A549 (cell line): ENCODE results near the gene OR2Y1. TPM values are rescaled to one million over a fixed set of nuclear protein-coding genes. Genes with fewer than 3 reads are reported as not detected.
"Not testable (repeated sequence)": the region's sequence is repeated elsewhere in the genome, so short reads cannot be mapped to it uniquely, and the experiment has no call there.

ENCODE experiments used
- ATAC-seq, 2 experiments: fragments of 200-7000 bp in 1 of 2; fragments of >200 bp in 1 of 2; cut with Nextera tagmentation in 1 of 2; cut with Tn5 transposase in 1 of 2; 3 replicates each; pipeline versions ENCODE4 v1.8.0 to v1.9.1; 2018 to 2020; ENCODE audit warnings: mild to moderate bottlenecking in 1 of 2, moderate library complexity in 1 of 2
- CTCF ChIA-PET: fragments of 300-600 bp; sonication (Branson Sonifier 250); formaldehyde crosslinking; extraction: SDS; loops from one replicate; lab custom pipeline; 2021; ENCODE audit warnings: antibody characterized with exemption, inconsistent platforms; lab: Yijun Ruan, JAX
- POLR2A ChIA-PET: fragments of 350-600 bp; formaldehyde crosslinking; extraction: SDS; loops from one replicate; lab custom pipeline; 2021; ENCODE audit warnings: antibody characterized with exemption, inconsistent platforms; lab: Yijun Ruan, JAX
- DNase-seq, 2 experiments: peaks; one replicate each; pipeline versions ENCODE4 v3.0.0 to v3.0.0-alpha.2; 2011 to 2016; ENCODE audit warnings: low read depth in 1 of 2, low spot score in 1 of 2
- FAIRE-seq: peaks from 2 replicates; lab custom pipeline; 2011; peaks lifted over from hg19 to GRCh38; lab: Jason Lieb, UNC
- H3K27ac ChIP-seq, 2 experiments: fragments of >200 bp; sonication (Bioruptor Twin); formaldehyde crosslinking; 3 replicates each; pipeline ENCODE4 v1.5.1; 2016 to 2017
- H3K4me1 ChIP-seq: fragments of >200 bp; sonication (Bioruptor Twin); formaldehyde crosslinking; 3 replicates; pipeline ENCODE4 v1.6.1; 2016
- H3K4me2 ChIP-seq: fragments of >200 bp; sonication (Bioruptor Twin); formaldehyde crosslinking; 3 replicates; pipeline ENCODE4 v1.6.1; 2016
- H3K4me3 ChIP-seq: fragments of >200 bp; sonication (Bioruptor Twin); formaldehyde crosslinking; 3 replicates; pipeline ENCODE4 v1.5.1; 2016
- H3K9me3 ChIP-seq: fragments of >200 bp; sonication (Bioruptor Twin); formaldehyde crosslinking; 3 replicates; pipeline ENCODE4 v1.6.1; 2016
- CHD4 ChIP-seq: fragments of 200-600 bp; sonication (generic); IDR thresholded peaks from 2 replicates; pipeline ENCODE4 v1.6.1; 2016; ENCODE audit warnings: antibody characterized with exemption, mild to moderate bottlenecking, borderline replicate concordance
- E2F6 ChIP-seq: IDR thresholded peaks from 2 replicates; pipeline ENCODE4 v1.6.1; 2012; ENCODE audit warnings: low read depth, borderline replicate concordance
- ELK1 ChIP-seq: fragments of 150-350 bp; IDR thresholded peaks from 2 replicates; pipeline ENCODE4 v1.6.1; 2014; ENCODE audit warnings: low read depth, mild to moderate bottlenecking, low read length
- FOSB ChIP-seq: fragments of 250-450 bp; sonication (Bioruptor Pico); IDR thresholded peaks from 2 replicates; pipeline ENCODE4 v1.5.0; 2020; ENCODE audit warnings: mild to moderate bottlenecking, moderate library complexity
- GATA3 ChIP-seq: IDR thresholded peaks from 2 replicates; pipeline ENCODE4 v1.6.1; 2012; ENCODE audit warnings: borderline replicate concordance
- HEYL ChIP-seq: fragments of 250-450 bp; sonication (Bioruptor Pico); IDR thresholded peaks from 2 replicates; pipeline ENCODE4 v1.8.0; 2021; ENCODE audit warnings: mild to moderate bottlenecking, moderate library complexity
- HOXB5 ChIP-seq: fragments of 250-450 bp; sonication (Bioruptor Pico); IDR thresholded peaks from 2 replicates; pipeline ENCODE4 v1.5.0; 2020; ENCODE audit warnings: mild to moderate bottlenecking, moderate library complexity
- JUN ChIP-seq, 2 experiments: fragments of >200 bp; sonication (Bioruptor Twin); formaldehyde crosslinking; IDR thresholded peaks; 2 replicates in 1 of 2; 3 replicates in 1 of 2; pipeline ENCODE4 v1.6.1; 2016 to 2017
- KDM5A ChIP-seq: fragments of 200-600 bp; sonication (generic); IDR thresholded peaks from 2 replicates; pipeline ENCODE4 v1.6.1; 2016; ENCODE audit warnings: antibody characterized with exemption, mild to moderate bottlenecking
- MYC ChIP-seq: IDR thresholded peaks from 2 replicates; pipeline ENCODE4 v1.6.1; 2012; ENCODE audit warnings: mild to moderate bottlenecking, inconsistent platforms, low read length, improper control_type of control experiment, borderline replicate concordance
- NFE2L2 ChIP-seq: fragments of 150-350 bp; conservative IDR thresholded peaks from 2 replicates; pipeline ENCODE4 v1.6.1; 2014; ENCODE audit warnings: low read length
- NR3C1 ChIP-seq: fragments of >200 bp; sonication (Bioruptor Twin); formaldehyde crosslinking; IDR thresholded peaks from 3 replicates; pipeline ENCODE4 v1.6.1; 2017
- PHF8 ChIP-seq: fragments of 200-600 bp; sonication (generic); IDR thresholded peaks from 2 replicates; pipeline ENCODE4 v1.6.1; 2016; ENCODE audit warnings: low read depth, mild to moderate bottlenecking, antibody characterized with exemption, moderate library complexity, borderline replicate concordance
- POLR2AphosphoS2 ChIP-seq: conservative IDR thresholded peaks from 2 replicates; pipeline ENCODE4 v1.6.1; 2012; ENCODE audit warnings: low read length, improper control_type of control experiment, inconsistent platforms
- RAD21 ChIP-seq, 2 experiments: fragments of >200 bp in 1 of 2; sonication (Bioruptor Twin) in 1 of 2; formaldehyde crosslinking in 1 of 2; IDR thresholded peaks in 1 of 2; conservative IDR thresholded peaks in 1 of 2; 2 replicates in 1 of 2; 3 replicates in 1 of 2; pipeline ENCODE4 v1.6.1; 2012 to 2018; ENCODE audit warnings: inconsistent platforms in 1 of 2
- SMC3 ChIP-seq: fragments of >200 bp; sonication (Bioruptor Twin); formaldehyde crosslinking; IDR thresholded peaks from 3 replicates; pipeline ENCODE4 v1.6.1; 2018; ENCODE audit warnings: inconsistent platforms
- SREBF2 ChIP-seq: fragments of 450-650 bp; IDR thresholded peaks from 2 replicates; pipeline ENCODE4 v1.6.1; 2014; ENCODE audit warnings: mild to moderate bottlenecking, moderate library complexity
- USF2 ChIP-seq: fragments of 450-650 bp; IDR thresholded peaks from 2 replicates; pipeline ENCODE4 v1.6.1; 2014; ENCODE audit warnings: antibody characterized with exemption
- WGBS: methylation state at CpG from one replicate; pipeline ENCODE4 v1.1.6; 2017; ENCODE audit errors: missing lambda C conversion rate; 5-methylcytosine and 5-hydroxymethylcytosine counted together
- polyA plus RNA-seq, 4 experiments: library from polyadenylated mRNA; depleted of rRNA in 3 of 4; stranded (reverse); fragments of >200 nt; fragmentation: RNase III in 1 of 4; extraction: RNeasy Plus Mini Kit Qiagen cat#74134 plus additional on column Dnase treatment in 1 of 4; gene quantifications; 2 replicates in 3 of 4; 3 replicates in 1 of 4; pipeline ENCODE4 v1.2.3, GENCODE V29; 2011 to 2017
- TF ChIP-seq, protein P1 (sequence below): fragments of >200 bp; sonication (Bioruptor Twin); formaldehyde crosslinking; IDR thresholded peaks from 3 replicates; pipeline ENCODE4 v1.5.1; 2016

The OR2Y1 gene
- polyA plus RNA-seq, 2 of the 4 experiments (the other 2 are of a cell fraction): not detected

- DNase-seq: peak; percentile 84 to 85
- CTCF ChIA-PET: interaction anchor here (0.6 to 3.6 kb wide), 25 partner anchors 9 to 501 kb away, joined by 3 to 38 read pairs (median 4); partner anchors contain the start of gene MGAT1
- WGBS: 30% methylated on average over 13 of the region's 13 CpGs
- Histone ChIP-seq H3K4me3 (no peak overlapping the region), H3K4me1 (peaks cover 15% of the 10 kb centered on the region)
- TF ChIP-seq SMC3 (peak; percentile 70), ELK1 (no peak), RAD21 (conservative IDR thresholded peaks at IDR 0.05 in 1 of 2, IDR thresholded peaks at IDR 0.05 in 1 of 2) (peak; percentile 88 to 92)
- TF ChIP-seq, protein P1, sequence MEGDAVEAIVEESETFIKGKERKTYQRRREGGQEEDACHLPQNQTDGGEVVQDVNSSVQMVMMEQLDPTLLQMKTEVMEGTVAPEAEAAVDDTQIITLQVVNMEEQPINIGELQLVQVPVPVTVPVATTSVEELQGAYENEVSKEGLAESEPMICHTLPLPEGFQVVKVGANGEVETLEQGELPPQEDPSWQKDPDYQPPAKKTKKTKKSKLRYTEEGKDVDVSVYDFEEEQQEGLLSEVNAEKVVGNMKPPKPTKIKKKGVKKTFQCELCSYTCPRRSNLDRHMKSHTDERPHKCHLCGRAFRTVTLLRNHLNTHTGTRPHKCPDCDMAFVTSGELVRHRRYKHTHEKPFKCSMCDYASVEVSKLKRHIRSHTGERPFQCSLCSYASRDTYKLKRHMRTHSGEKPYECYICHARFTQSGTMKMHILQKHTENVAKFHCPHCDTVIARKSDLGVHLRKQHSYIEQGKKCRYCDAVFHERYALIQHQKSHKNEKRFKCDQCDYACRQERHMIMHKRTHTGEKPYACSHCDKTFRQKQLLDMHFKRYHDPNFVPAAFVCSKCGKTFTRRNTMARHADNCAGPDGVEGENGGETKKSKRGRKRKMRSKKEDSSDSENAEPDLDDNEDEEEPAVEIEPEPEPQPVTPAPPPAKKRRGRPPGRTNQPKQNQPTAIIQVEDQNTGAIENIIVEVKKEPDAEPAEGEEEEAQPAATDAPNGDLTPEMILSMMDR: peak; percentile 77
- TF ChIP-seq, all 56 proteins: peak for 3
- FAIRE-seq (no peak), ATAC-seq (peak; percentile 71 to 85; a peak in 5 of 6 replicates)
- POLR2A ChIA-PET: interaction anchor here (0.9 to 1.2 kb wide), 3 partner anchors 24 to 76 kb away, joined by 3 to 8 read pairs (median 4); partner anchors contain the start of gene ZFP62
- Histone ChIP-seq H3K27ac (no peak overlapping the region), H3K4me2 (no peak overlapping the region), H3K9me3 (no peaks in the 10 kb centered on the region)
Measured at GRCh38 chr5:180784497-180785097, 44.7 kb upstream of the OR2Y1 start.

DNA sequence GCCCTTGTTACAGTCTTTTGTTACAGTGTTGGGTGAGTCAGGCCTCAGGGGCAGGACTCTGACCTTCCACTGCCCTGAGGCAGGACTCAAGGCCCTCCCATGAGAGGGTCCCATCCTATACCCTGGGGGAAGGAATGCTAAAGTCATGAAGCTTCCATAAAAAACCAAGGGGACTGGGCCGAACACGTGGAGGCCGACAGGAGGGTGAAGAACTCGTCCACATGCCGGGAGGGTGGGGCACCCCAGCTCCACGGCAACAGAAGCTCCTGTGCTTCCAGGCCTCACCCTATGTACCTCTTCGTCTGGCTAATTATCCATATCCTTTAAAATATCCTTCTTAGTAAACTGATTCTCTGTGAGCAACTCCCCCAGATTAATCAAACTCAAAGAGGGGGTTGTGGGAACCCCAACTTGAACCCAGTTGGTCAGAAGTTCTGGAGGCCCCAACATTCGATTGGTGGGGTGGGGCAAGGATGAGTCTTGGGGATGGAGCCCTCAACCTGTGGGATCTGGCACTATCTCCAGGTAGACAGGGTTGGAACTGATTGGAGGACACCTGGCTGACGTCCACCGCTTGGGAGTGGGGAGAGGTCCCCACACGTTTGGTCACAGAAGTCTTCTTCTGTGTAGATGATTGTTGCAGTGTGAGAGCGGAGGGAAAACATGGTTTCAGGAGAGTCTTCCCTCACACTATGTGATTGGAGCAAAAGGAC is 43.6 kb upstream of the OR2Y1 start:
- H3K4me3 ChIP-seq: no peak overlapping the region
- no peak for TF ChIP-seq HOXB5 (CRISPR knock-in tag)
- WGBS: 81% methylated on average over 12 of the region's 12 CpGs
- no peak for ATAC-seq
- ChIA-PET POLR2A (interaction anchor here (1.2 kb wide), 1 partner anchor 27 kb away, joined by 8 read pairs; no protein-coding TSS in a partner anchor), CTCF (interaction anchor here (0.8 to 3.6 kb wide), 18 partner anchors 9 to 502 kb away, joined by 3 to 38 read pairs (median 4); partner anchors contain the start of gene MGAT1)
- no peak for FAIRE-seq
- no peak for DNase-seq
- no peak overlapping the region for H3K4me2 ChIP-seq
- H3K9me3 ChIP-seq: no peaks in the 10 kb centered on the region
- H3K27ac ChIP-seq: no peak overlapping the region
- H3K4me1 ChIP-seq: peaks cover 15% of the 10 kb centered on the region

- Histone ChIP-seq H3K4me3 (no peak overlapping the region), H3K9me3 (no peaks in the 10 kb centered on the region), H3K27ac (no peak overlapping the region), H3K4me1 (peaks cover 15% of the 10 kb centered on the region), H3K4me2 (no peak overlapping the region)
- ATAC-seq: no peak
- no peak for FAIRE-seq
- DNase-seq: no peak
- no peak for TF ChIP-seq POLR2AphosphoS2
- no peak for TF ChIP-seq FOSB
- no peak for TF ChIP-seq SREBF2
- TF ChIP-seq GATA3: no peak
- TF ChIP-seq MYC: no peak
- no peak for TF ChIP-seq PHF8
- TF ChIP-seq CHD4: no peak
- TF ChIP-seq HEYL (CRISPR knock-in tag): no peak
- TF ChIP-seq E2F6: no peak
- TF ChIP-seq USF2: no peak
- TF ChIP-seq JUN (IDR thresholded peaks at IDR 0.05): no peak
- TF ChIP-seq NFE2L2: no peak
- no peak for TF ChIP-seq NR3C1
- TF ChIP-seq KDM5A: no peak
- POLR2A ChIA-PET: interaction anchor here (1.1 kb wide), 1 partner anchor 79 kb away, joined by 3 read pairs; the partner anchor contains the start of gene ZFP62
- CTCF ChIA-PET: interaction anchor here (0.6 to 2.7 kb wide), 9 partner anchors 9 to 430 kb away, joined by 3 to 13 read pairs (median 3); no protein-coding TSS in a partner anchor
- 82% methylated on average over 2 of the region's 2 CpGs for WGBS
Measured at GRCh38 chr5:180782748-180783147, 42.9 kb upstream of the OR2Y1 start.

DNA sequence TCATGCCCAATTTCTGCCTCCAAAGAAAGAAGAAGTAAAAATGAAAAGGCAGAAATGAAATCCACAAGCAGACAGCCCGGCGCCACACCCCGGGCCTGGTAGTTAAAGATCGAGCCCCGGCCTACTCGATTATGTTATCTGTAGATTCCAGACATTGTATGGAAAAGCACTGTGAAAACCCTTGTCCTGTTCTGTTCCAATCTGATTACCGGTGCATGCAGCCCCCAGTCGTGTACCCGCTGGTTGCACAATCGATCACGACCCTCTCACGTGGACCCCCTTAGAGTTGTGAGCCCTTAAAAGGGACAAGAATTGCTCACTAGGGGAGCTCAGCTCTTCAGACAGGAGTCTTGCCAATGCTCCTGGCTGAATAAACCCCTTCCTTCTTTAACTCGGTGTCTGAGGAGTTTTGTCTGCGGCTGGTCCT is 42.1 kb upstream of the OR2Y1 start:
- not testable (repeated sequence) for DNase-seq, ATAC-seq, FAIRE-seq, H3K27ac ChIP-seq, H3K4me3 ChIP-seq, H3K9me3 ChIP-seq, H3K4me2 ChIP-seq
- CTCF ChIA-PET: interaction anchor here (1.2 to 1.9 kb wide), 2 partner anchors 30 to 87 kb away, joined by 3 to 10 read pairs; no protein-coding TSS in a partner anchor
- WGBS: 80% methylated on average over 14 of the region's 14 CpGs
- peaks cover 15% of the 10 kb centered on the region for H3K4me1 ChIP-seq
- POLR2A ChIA-PET: interaction anchor here (1.1 kb wide), 1 partner anchor 79 kb away, joined by 3 read pairs; the partner anchor contains the start of gene ZFP62
